ENCODE measurements around the gene NOX1.
"Not testable (repeated sequence)": the region's sequence is repeated elsewhere in the genome, so short reads cannot be mapped to it uniquely, and the experiment has no call there.

NOX1 gene

DNA sequence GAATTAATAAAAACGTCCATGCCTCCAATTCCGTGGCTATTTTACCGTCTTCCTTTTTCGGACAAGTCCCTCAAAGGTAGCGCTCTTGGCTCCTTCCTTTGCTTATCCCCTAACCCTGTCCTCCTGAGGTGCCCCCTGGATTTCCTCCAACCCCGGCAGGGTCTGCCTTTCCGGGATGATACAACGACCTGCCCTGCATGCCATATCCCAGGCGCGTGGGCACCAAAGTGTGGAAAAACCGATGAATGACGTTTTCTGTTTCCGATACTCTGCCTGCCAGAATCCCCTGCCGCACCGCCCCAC is 54.7 kb downstream of the NOX1 start:
- no peak for DNase-seq

DNA sequence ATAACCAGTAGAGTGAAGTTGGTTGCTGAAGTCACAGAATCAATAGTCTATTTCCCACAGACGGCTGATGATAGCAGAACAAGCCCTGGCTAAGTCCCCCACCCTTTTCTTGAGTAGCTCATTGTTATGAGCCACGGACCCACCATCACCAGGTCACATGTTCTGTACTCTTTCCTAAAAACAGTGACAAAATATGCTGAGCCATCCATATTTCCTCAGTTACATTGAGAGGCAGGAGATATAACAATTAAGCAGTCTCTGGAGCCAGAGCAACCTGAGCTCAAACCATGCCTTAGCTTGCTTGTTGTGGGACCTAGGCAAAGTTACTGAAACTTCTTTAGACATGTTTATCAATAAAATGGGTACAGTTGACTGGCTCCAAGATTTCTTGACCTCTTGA is 56.8 kb downstream of the NOX1 start:
- DNase-seq: no peak

GRCh38 chrX:100812216-100813158 is 61.7 kb downstream of the NOX1 start:
- no peak for DNase-seq

- not testable (repeated sequence) for DNase-seq
These were observed 65.9 kb downstream of the NOX1 start for GRCh38 chrX:100808265-100808664.

DNA sequence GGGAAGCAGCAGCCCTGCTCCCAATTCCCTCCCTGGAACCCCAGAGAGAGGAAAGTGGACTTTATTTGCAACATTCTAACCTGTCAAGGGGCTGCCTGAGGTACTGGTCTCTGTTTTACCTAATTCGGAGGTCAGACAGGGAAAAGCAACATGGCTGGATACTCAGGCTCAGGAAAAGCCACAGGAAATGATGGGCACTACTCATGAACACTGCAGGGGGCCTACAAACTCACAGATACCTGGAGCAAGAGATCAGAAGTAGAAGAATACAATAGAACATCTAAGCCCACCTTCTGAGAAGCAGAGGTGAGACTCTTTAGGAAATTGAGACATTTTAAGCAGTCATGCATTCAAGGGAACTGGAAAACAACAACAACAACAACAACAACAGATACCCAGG is 69.4 kb downstream of the NOX1 start:
- no peak for DNase-seq

- no peak for DNase-seq
These were observed 71.3 kb downstream of the NOX1 start for GRCh38 chrX:100802843-100803242.

- no peak for DNase-seq
These were observed 75.5 kb downstream of the NOX1 start for GRCh38 chrX:100798484-100799214.

DNA sequence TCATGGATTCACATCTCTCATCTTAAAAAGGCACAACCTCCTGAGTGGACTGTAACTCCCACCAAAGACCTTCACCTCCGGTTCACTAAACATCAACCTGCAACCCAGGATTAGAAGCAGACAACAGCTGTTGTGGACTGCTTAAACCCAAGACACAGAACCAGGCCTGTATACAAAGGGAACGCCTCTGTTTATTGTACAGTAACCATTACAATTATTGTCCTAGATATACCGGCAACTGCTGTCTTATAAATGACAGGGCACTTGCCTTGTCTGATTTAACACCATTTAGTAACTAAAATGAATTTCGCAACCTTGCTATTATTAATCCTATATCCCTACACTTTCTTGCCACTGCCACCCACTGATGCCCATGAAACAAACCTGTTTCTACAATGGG is 76.8 kb downstream of the NOX1 start:
- DNase-seq: no peak

- not testable (repeated sequence) for DNase-seq
These were observed 77.8 kb downstream of the NOX1 start for GRCh38 chrX:100796371-100796770.
